NCI-H1417 (cell line): ENCODE measurements around the gene DCBLD2.
A peak's percentile ranks its signal among the peaks of the same experiment; 100 is the strongest.

Source experiments
- DNase-seq, 3 experiments: peaks; one replicate each; lab custom pipeline; 2025; lab: John Stamatoyannopoulos, UW

Gene DCBLD2

GRCh38 chr3:98766924-98767323, 134.6 kb downstream of the DCBLD2 start:
- no peak for DNase-seq

GRCh38 chr3:98765721-98766120, 135.8 kb downstream of the DCBLD2 start:
- DNase-seq, result peak in 1 of 3 experiments; percentile 9

- no peak for DNase-seq
Observed at GRCh38 chr3:98764472-98764884, 137.0 kb downstream of the DCBLD2 start.

- DNase-seq, result no peak
Observed at GRCh38 chr3:98763819-98764418, 137.6 kb downstream of the DCBLD2 start.

- no peak for DNase-seq
Observed at GRCh38 chr3:98763076-98763475, 138.4 kb downstream of the DCBLD2 start, which contains the start of gene ST3GAL6. ST3GAL6 (plus strand) TSS chr3:98763340; CDS start chr3:98768441, 5,101 bp downstream.

- no peak for DNase-seq
Observed at GRCh38 chr3:98761643-98762229, 139.8 kb downstream of the DCBLD2 start.

- DNase-seq, result no peak
Observed at GRCh38 chr3:98759629-98760028, 141.9 kb downstream of the DCBLD2 start.

GRCh38 chr3:98755601-98756000, 145.9 kb downstream of the DCBLD2 start:
- DNase-seq, result no peak

- no peak for DNase-seq
Observed at GRCh38 chr3:98754483-98754882, 147.0 kb downstream of the DCBLD2 start.

- no peak for DNase-seq
Observed at GRCh38 chr3:98750276-98750919, 151.1 kb downstream of the DCBLD2 start.

- DNase-seq, result no peak
Observed at GRCh38 chr3:98746882-98747281, 154.6 kb downstream of the DCBLD2 start.

GRCh38 chr3:98746122-98746521, 155.4 kb downstream of the DCBLD2 start:
- DNase-seq, result no peak
